ENCODE results near the gene RGSL1. TPM values are rescaled to one million over a fixed set of nuclear protein-coding genes. Genes with fewer than 3 reads are reported as not detected.

RGSL1 gene
- total RNA-seq, 2 experiments from 2014 or later: not detected

DNA sequence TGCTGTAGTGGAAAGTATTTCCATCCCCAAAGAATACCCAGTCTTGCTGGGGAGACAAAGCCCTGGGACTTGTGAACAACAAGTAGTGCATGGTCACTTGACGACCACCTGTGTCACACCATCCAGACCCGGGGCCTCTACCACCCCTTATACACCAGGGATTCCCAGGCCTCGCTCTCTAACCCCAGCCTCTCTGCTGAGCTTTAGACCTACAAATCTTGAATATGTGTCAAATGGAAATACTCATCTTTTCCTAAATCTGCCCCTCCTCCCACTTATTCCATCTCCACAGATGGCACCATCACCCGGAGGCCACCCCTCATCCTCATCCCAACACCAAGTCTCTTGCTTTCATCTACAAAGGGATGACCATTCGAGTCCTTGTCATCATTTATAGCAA lies 140.0 kb downstream of the RGSL1 start:
- Mint-ChIP-seq H3K27me3 (peaks cover 8% of the 10 kb centered on the region), H3K4me1 (peaks cover 16% of the 10 kb centered on the region), H3K4me3 (peak overlapping the region; percentile 90), H3K27ac (peak overlapping the region; percentile 75), H3K36me3 (peaks cover 20% of the 10 kb centered on the region), H3K9me3 (no peaks in the 10 kb centered on the region)
- ATAC-seq (ENCODE audit: low read depth) (no peak), DNase-seq (no peak)
- POLR2A ChIA-PET: no interaction called here

DNA sequence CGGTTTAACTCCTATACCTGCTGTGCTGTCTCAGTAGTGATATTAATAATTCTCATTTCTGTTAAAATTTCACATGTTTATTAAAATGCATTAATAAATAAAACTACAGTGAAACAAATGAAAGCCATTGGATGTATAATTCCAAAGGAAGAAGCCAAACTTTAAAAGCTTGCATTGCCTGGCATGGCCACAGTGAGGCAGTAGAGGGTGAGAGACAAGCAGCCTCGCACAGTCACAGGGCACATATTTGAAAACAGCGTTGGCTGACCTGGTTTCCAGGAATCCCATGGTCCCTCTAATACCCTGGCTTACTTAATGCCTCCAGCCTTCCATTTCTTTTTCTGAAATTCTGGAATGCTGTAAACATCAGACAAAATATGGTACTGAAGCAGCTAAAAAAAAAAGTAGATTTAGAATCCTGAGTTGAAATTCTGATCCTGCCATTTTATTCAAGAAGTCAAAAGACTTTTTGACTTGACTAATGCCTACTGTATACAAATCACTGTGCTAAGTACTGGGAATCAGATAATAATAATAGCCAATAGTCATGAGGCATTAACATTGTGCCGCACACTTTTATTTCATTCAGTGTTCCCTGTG lies 145.8 kb downstream of the RGSL1 start:
- H3K4me3 Mint-ChIP-seq: no peak overlapping the region

DNA sequence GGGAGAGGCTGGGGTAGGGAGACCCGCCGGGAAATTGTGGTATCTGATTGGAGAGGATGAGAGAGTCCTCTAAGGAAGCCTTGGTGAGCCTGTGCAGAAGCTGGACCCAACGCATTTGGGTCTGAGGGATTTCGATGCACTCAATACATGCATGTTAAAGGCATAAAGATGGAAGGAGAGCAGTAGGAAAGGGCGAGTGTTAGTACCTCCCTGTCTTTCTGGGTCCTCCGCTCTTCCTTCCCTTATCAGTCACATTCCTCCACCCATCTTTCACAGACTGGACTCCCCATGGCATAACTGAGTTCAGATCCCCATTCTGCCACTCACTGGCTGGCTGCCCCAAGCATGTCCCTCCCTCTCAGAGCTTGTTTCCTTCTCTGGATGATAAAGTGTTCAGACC lies 147.0 kb downstream of the RGSL1 start:
- Mint-ChIP-seq H3K9me3 (no peaks in the 10 kb centered on the region), H3K36me3 (peaks cover 2% of the 10 kb centered on the region), H3K4me3 (no peak overlapping the region), H3K27ac (no peak overlapping the region), H3K4me1 (no peaks in the 10 kb centered on the region), H3K27me3 (peaks cover 9% of the 10 kb centered on the region)
- ATAC-seq (ENCODE audit: low read depth): no peak
- DNase-seq: no peak
- POLR2A ChIA-PET: no interaction called here

More for the DNA sequence above, 145.8 kb downstream of the RGSL1 start:
- DNase-seq (peak; percentile 63), ATAC-seq (ENCODE audit: low read depth) (peak; percentile 48)
- Mint-ChIP-seq H3K4me1 (no peaks in the 10 kb centered on the region), H3K9me3 (no peaks in the 10 kb centered on the region), H3K27ac (no peak overlapping the region), H3K36me3 (peaks cover 2% of the 10 kb centered on the region), H3K27me3 (peaks cover 11% of the 10 kb centered on the region)
- POLR2A ChIA-PET: no interaction called here

DNA sequence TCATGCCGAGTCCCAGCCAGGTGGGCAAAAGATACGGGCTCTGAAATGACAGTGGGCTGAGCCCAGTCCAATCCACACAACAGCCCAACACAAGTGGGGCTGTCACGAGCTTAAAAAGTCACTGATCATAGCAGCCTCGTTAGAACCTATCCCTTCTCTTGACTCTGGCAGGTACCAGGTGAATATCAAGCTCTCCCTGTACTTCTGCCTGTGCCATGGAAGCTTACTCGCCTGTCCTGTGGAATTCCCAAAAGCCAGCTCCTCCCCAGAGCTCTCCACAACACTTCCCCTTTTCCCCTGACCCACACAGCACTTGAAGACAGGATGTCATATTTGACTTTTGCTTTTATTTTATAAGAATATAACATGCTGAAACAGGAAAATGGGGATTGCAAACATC lies 148.3 kb downstream of the RGSL1 start:
- ATAC-seq (ENCODE audit: low read depth): no peak
- H3K27ac Mint-ChIP-seq: no peak overlapping the region
- POLR2A ChIA-PET: no interaction called here
- peaks cover 2% of the 10 kb centered on the region for H3K36me3 Mint-ChIP-seq
- H3K4me1 Mint-ChIP-seq: peaks cover 3% of the 10 kb centered on the region
- no peak for DNase-seq
- H3K27me3 Mint-ChIP-seq: peaks cover 5% of the 10 kb centered on the region
- no peaks in the 10 kb centered on the region for H3K9me3 Mint-ChIP-seq
- H3K4me3 Mint-ChIP-seq: no peak overlapping the region

DNA sequence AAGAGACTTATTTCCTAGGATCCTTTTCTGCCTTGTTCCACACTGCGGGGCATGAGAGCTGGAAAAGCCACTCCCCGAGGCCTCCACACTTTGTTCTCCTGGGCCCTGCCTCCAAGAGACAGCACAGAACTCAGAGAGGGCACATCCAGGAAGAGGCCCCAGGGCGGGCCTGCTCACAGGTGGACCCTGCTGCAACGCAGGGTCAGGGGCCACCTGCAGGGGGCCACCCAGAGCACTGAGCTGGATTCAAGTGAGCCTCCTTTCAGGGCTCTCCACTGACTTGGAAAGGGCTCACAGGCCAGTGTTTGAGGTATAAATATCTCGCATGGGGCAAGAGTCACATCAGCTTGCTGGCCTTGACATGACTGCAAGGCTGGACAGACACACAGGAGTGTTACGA lies 149.4 kb downstream of the RGSL1 start:
- H3K27me3 Mint-ChIP-seq: peaks cover 5% of the 10 kb centered on the region
- ATAC-seq (ENCODE audit: low read depth) (no peak), DNase-seq (peak; percentile 56)
- no peak overlapping the region for H3K4me3 Mint-ChIP-seq
- H3K9me3 Mint-ChIP-seq: no peaks in the 10 kb centered on the region
- H3K27ac Mint-ChIP-seq: no peak overlapping the region
- peaks cover 11% of the 10 kb centered on the region for H3K4me1 Mint-ChIP-seq
- peaks cover 2% of the 10 kb centered on the region for H3K36me3 Mint-ChIP-seq
- POLR2A ChIA-PET: no interaction called here

GRCh38 chr1:182600036-182600713 lies 150.2 kb downstream of the RGSL1 start:
- H3K27ac Mint-ChIP-seq: no peak overlapping the region
- ATAC-seq (ENCODE audit: low read depth): no peak
- H3K4me3 Mint-ChIP-seq: no peak overlapping the region
- H3K36me3 Mint-ChIP-seq: peaks cover 2% of the 10 kb centered on the region
- peaks cover 4% of the 10 kb centered on the region for H3K27me3 Mint-ChIP-seq
- POLR2A ChIA-PET: interaction anchor here (1.5 kb wide), 1 partner anchor 182 kb away, joined by 6 read pairs; no protein-coding TSS in a partner anchor
- no peaks in the 10 kb centered on the region for H3K9me3 Mint-ChIP-seq
- no peak for DNase-seq
- H3K4me1 Mint-ChIP-seq: peaks cover 15% of the 10 kb centered on the region

DNA sequence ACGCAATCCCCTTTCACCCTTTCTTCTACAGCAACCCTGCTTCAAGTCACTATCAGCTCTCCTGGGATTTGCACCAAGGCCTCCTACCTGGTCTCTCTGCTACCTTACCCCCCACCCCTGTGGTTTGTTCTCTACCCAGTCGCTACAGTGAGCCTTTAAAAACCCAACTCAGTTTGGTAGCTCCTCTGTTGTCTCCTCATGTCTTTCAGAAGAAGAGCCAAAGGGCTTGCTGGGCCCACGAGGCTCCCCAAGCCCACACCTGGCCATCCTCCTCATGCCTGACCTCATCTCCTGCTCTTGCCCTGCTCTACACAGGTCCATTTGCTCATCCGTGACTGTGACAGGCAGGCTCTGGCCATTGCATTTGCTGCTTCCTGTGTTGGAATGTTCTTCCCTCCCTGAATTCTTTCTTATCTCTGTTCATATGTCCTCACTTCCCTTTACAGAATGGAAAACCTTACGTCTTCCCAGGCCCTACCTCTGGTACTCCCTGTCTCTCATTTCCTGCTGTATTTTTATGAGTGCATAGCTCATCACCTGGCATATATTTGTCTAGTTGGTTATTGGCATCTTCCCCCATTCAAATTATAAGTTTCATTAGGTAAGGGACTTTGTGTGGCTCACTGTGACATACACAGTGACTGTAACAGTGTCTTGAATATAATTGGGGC lies 150.9 kb downstream of the RGSL1 start:
- ATAC-seq (ENCODE audit: low read depth) (no peak), DNase-seq (no peak)
- no peak overlapping the region for H3K4me3 Mint-ChIP-seq
- H3K9me3 Mint-ChIP-seq: no peaks in the 10 kb centered on the region
- POLR2A ChIA-PET: interaction anchor here (1.2 to 1.5 kb wide), 5 partner anchors 15 to 239 kb away, joined by 3 to 6 read pairs (median 3); no protein-coding TSS in a partner anchor
- no peak overlapping the region for H3K27ac Mint-ChIP-seq
- H3K36me3 Mint-ChIP-seq: peaks cover 2% of the 10 kb centered on the region
- peaks cover 15% of the 10 kb centered on the region for H3K4me1 Mint-ChIP-seq
- peaks cover 10% of the 10 kb centered on the region for H3K27me3 Mint-ChIP-seq

GRCh38 chr1:182601416-182601786 lies 151.5 kb downstream of the RGSL1 start:
- peaks cover 15% of the 10 kb centered on the region for H3K4me1 Mint-ChIP-seq
- H3K27me3 Mint-ChIP-seq: peaks cover 8% of the 10 kb centered on the region
- no peak overlapping the region for H3K27ac Mint-ChIP-seq
- no peak overlapping the region for H3K4me3 Mint-ChIP-seq
- no peaks in the 10 kb centered on the region for H3K9me3 Mint-ChIP-seq
- H3K36me3 Mint-ChIP-seq: peaks cover 2% of the 10 kb centered on the region
- peak; percentile 58 for DNase-seq
- ATAC-seq (ENCODE audit: low read depth): no peak
- POLR2A ChIA-PET: interaction anchor here (1.2 to 1.5 kb wide), 5 partner anchors 14 to 238 kb away, joined by 3 to 6 read pairs (median 3); no protein-coding TSS in a partner anchor

DNA sequence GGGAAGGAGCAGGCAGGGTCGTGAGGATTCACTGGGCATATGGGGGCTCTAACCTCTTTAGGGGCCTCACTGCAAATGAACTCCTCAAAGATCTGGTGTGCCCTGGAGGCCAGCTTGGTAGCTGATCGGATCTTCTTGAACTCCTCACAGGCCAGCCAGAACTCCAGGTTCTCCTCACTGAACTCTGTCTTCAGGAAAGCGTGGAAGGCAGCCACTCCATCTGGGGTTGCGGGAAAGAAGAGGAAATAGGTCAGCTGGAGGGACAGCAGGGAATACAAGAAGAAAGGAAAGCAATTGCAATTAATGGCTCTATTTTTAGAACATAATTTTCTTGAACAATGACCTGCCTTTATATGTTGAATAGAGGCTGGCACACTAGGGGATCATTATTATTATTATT lies 152.0 kb downstream of the RGSL1 start:
- Mint-ChIP-seq H3K27ac (no peak overlapping the region), H3K4me3 (no peak overlapping the region), H3K27me3 (peaks cover 7% of the 10 kb centered on the region), H3K9me3 (no peaks in the 10 kb centered on the region), H3K4me1 (peaks cover 20% of the 10 kb centered on the region), H3K36me3 (peaks cover 2% of the 10 kb centered on the region)
- POLR2A ChIA-PET: interaction anchor here (1.2 to 1.5 kb wide), 5 partner anchors 14 to 238 kb away, joined by 3 to 6 read pairs (median 3); no protein-coding TSS in a partner anchor
- DNase-seq (no peak), ATAC-seq (ENCODE audit: low read depth) (no peak)

DNA sequence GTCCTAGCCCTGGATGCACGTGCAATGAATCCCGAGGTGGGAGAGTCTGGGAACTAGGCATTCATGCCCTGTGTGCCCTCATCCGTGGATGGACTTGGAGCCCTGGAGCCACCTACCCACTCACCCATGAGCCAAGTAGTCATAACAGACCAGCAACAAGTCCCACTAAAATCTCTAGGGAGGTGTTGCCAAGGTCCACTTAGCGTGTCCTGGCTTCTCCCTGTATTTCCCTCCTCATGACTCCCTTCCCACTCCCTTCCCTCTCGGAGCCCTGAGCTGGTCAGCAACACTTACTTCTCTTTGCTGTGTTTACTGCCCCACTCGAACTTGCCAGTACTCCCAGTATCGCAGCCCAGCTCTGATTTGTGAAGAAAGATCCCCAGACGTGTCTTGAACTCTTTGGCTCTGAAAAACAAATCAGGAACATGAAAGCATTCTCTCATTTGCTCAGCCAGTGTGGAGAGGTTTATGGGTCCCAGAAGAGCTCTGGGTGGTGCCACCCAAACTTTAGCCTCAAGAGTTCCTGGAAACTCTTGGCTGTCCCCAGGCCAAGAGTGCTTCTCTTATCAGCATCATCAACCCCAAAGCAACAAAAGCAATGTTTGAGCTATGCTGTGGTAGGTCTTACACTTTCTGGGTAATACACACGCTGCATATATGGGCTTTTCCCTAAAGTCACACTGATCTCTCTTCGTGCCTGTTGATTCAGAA lies 153.1 kb downstream of the RGSL1 start:
- H3K4me1 Mint-ChIP-seq: peaks cover 26% of the 10 kb centered on the region
- H3K36me3 Mint-ChIP-seq: peaks cover 2% of the 10 kb centered on the region
- DNase-seq (no peak), ATAC-seq (ENCODE audit: low read depth) (peak; percentile 45)
- POLR2A ChIA-PET: interaction anchor here (1.1 to 4.9 kb wide), 4 partner anchors 9 to 184 kb away, joined by 4 to 32 read pairs (median 6); no protein-coding TSS in a partner anchor
- peak overlapping the region; percentile 70 for H3K4me3 Mint-ChIP-seq
- no peaks in the 10 kb centered on the region for H3K9me3 Mint-ChIP-seq
- peak overlapping the region; percentile 47 for H3K27ac Mint-ChIP-seq
- peaks cover 8% of the 10 kb centered on the region for H3K27me3 Mint-ChIP-seq

- ATAC-seq (ENCODE audit: low read depth) (peak; percentile 5), DNase-seq (no peak)
- Mint-ChIP-seq H3K4me3 (peak overlapping the region; percentile 70), H3K4me1 (peaks cover 26% of the 10 kb centered on the region), H3K9me3 (no peaks in the 10 kb centered on the region), H3K27ac (peak overlapping the region; percentile 47), H3K27me3 (peaks cover 12% of the 10 kb centered on the region), H3K36me3 (peaks cover 2% of the 10 kb centered on the region)
- POLR2A ChIA-PET: interaction anchor here (1.1 to 4.9 kb wide), 4 partner anchors 9 to 183 kb away, joined by 4 to 32 read pairs (median 6); no protein-coding TSS in a partner anchor
Observed at GRCh38 chr1:182603646-182604174, 153.8 kb downstream of the RGSL1 start.

DNA sequence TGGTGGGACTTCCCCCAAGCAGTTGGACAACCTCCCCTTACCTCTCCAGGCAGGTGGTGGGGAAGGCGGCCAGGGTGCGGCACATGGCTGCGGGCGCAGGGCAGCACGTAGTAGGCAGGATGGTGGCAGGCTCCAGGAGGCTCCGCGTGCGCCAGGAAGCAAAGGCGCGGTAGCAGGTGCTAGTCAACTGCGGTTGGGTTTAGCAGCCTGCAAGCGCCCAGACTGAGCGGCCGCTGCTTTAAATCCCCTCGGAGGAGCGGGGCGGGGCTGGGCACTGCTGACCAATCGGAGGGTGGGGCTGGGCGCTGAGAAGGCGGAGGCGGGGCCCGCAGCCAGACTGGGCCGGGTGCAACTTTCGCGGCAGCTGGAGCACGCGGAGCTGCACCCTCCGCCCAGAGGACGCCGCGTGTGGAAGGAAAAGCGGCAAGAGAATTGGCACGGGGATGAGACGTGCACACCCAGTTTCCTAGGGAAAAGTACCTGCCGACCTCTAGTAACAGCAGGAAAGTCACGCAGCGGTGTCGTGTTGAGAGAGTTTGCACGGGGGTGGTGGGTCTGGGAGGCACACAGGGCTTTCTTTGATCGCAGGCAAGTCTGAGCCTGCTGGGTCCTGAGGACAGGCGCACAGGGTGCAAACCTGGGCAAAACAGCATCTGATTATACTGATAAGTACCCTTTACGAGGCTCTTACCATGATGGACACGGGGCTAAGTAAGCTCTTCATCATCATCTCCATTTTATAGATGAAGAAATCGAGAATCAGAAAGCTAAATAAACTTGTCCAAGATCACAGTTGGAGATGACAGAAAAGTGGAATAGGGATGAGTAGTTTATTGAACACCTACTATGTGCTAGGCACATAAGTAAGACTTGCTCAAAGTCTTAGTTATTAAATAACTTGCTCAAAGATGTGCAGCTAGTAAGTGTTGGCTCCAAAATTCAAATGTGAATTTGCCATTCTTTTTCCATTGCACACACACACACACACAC lies 154.5 kb downstream of the RGSL1 start, which contains the start of gene RGS16:
TSS of gene RGS16 (minus strand) at position 215 of the 990 bp plus-strand sequence. CDS start at position 85, 130 bp downstream.
- H3K4me3 Mint-ChIP-seq: peak within 1 kb of the TSS; percentile 70
- no peaks in the 10 kb centered on the region for H3K9me3 Mint-ChIP-seq
- peaks cover 20% of the 10 kb centered on the region for H3K27me3 Mint-ChIP-seq

More for the DNA sequence above, 154.5 kb downstream of the RGSL1 start, which contains the start of gene RGS16:
- H3K27ac Mint-ChIP-seq: peak within 1 kb of the TSS; percentile 47
- H3K36me3 Mint-ChIP-seq: peaks cover 4% of the 10 kb centered on the region
- peak; percentile 88 for DNase-seq
- POLR2A ChIA-PET: interaction anchor here (1.5 to 4.9 kb wide), 2 partner anchors 11 to 183 kb away, joined by 6 to 32 read pairs; no protein-coding TSS in a partner anchor
- peaks cover 28% of the 10 kb centered on the region for H3K4me1 Mint-ChIP-seq
- ATAC-seq (ENCODE audit: low read depth): peak; percentile 88
